Fibroblast of pulmonary artery (primary cell): ENCODE measurements around the gene SLC35F1.

Experiments
- DNase-seq: peaks from one replicate; pipeline ENCODE4 v3.0.0-alpha.2; 2010; ENCODE audit warnings: low read depth
- H3K4me3 ChIP-seq: replicated peaks from 2 replicates; pipeline ENCODE4 v1.5.1; 2011; ENCODE audit warnings: low read depth, mild to moderate bottlenecking, control low read depth, low read length, moderate library complexity
- TF ChIP-seq, protein P1 (sequence below): IDR thresholded peaks from 2 replicates; pipeline ENCODE4 v1.5.1; 2011; ENCODE audit warnings: mild to moderate bottlenecking, control low read depth, low read length, inconsistent platforms; ENCODE audit errors: missing control alignments

Gene SLC35F1

DNA sequence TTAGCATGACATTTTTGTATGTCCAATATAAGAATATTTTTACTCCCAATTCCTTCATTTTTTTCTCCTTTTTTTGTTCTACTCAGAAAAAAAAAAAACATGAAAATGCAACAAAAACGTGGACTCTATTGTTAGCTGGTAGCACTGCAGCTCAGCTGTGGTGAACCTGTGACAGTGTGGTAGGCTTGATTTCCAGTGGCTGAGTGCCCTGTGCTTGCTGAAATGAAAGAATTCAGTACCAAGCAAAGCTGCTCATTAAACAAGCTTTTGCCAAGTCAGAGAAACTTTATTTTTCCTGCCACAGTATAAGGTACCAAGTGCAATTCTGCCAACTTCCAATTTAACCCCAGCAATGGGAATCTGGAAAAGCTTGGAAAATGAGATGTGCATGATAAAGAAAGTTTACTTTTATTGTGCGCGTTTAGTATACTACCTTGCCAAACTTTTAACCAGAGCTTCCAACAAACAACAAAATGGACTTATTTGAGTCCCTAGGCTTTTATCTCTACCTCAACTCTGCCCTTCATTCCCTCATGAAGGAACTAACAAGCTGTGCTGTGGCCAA lies 215.2 kb downstream of the SLC35F1 start:
- H3K4me3 ChIP-seq: no peak overlapping the region
- TF ChIP-seq, protein P1, sequence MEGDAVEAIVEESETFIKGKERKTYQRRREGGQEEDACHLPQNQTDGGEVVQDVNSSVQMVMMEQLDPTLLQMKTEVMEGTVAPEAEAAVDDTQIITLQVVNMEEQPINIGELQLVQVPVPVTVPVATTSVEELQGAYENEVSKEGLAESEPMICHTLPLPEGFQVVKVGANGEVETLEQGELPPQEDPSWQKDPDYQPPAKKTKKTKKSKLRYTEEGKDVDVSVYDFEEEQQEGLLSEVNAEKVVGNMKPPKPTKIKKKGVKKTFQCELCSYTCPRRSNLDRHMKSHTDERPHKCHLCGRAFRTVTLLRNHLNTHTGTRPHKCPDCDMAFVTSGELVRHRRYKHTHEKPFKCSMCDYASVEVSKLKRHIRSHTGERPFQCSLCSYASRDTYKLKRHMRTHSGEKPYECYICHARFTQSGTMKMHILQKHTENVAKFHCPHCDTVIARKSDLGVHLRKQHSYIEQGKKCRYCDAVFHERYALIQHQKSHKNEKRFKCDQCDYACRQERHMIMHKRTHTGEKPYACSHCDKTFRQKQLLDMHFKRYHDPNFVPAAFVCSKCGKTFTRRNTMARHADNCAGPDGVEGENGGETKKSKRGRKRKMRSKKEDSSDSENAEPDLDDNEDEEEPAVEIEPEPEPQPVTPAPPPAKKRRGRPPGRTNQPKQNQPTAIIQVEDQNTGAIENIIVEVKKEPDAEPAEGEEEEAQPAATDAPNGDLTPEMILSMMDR: no peak
- no peak for DNase-seq

DNA sequence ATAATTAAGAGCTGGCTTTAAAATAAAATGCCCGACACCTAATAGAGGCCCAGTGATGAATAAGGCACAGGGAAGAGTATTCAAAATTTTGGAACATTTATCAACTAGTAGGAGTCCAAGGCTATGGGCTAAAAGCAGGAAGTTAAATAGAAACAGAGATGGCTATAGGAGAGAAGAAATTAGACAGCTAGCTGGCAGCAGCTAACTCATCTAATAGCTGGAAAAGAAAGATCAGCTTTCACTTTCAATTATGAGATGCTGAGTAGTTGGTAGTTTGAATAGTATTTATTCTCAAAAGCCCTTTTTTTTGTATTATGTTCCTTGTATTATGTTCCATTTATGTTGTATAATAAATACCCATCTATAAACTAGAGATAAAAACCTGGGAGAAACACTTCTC lies 215.7 kb downstream of the SLC35F1 start:
- TF ChIP-seq, protein P1: no peak
- DNase-seq: no peak
- H3K4me3 ChIP-seq: no peak overlapping the region

DNA sequence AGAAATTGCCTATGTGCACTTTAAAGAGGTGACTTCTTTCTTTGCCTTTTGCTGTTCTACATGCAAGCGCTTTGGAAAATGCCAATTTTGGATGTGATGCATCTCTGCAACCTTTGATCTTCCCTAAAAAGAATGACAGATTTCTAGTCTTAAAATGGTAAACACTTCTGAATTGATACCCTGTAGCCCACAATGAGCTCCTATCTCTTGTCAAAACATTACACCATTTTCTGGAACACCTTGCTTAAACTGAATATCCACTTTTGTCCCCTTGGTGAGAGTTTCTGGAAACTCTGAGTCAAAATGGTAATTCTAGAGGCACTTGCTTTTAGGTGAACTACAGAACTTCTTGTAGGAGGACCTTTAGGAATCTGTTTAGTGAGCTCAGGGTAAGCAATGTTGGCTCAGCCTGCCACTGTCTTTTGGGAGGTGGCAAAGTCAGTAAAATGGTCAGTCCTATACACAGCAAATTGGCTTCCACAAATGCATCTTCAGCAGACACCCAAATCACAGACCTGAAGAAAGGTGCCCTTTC lies 216.5 kb downstream of the SLC35F1 start:
- DNase-seq: no peak
- no peak overlapping the region for H3K4me3 ChIP-seq
- TF ChIP-seq, protein P1: no peak

DNA sequence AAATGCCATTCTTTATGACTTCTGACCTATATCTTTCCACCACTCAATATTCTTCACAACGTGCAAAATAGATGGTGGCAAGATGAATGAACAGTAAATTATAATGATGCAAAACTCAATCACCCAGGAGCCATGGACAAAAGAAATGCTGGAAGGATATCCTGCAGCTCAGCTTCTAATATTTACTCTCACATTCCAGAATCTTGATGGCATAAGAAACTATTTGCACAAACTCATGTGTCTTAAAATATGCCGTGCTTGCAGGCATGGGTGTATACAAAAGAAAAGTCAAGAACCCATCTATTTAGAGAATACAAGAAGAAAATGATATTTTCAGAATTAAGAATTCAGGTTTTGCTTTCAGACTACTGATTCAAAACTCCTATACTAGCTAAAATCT lies 217.8 kb downstream of the SLC35F1 start:
- TF ChIP-seq, protein P1: no peak
- no peak for DNase-seq
- no peak overlapping the region for H3K4me3 ChIP-seq

DNA sequence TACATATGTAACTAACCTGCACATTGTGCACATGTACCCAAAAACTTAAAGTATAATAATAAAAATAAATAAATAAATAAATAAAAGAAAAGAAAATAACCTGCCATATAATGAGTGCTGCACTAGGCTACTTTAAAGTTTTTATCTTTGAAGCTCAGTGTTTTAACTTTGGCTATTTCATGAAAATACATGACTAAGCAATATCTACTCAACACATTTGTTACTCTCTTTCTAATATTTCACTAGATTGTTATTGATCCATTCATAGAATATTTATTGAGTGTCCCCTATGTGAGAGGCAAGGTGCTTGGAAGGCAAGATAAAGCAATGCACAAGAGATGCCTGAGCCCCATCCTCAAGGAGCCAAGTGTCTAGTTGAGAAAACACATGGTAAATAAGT lies 221.7 kb downstream of the SLC35F1 start:
- no peak for DNase-seq
- no peak overlapping the region for H3K4me3 ChIP-seq
- TF ChIP-seq, protein P1: no peak

DNA sequence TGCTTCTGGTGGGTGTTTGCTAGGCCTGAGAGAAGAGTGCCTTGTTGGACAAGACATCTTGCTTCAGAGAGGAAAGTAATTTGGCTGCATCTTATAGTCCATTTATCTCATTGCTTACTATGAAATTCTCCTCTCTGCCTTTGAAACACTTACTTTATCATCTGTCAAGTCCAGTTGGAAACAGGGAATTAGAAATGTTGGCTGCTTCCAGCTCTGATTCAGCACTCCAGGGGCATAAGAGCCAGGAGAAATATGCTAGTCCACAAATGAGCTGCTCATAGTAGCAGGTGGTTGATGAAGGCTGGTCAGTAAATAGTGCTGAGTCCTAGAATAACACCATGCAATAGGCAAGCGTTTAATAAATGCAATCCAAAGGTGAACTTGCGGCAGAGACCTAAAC lies 227.1 kb downstream of the SLC35F1 start:
- DNase-seq: no peak
- TF ChIP-seq, protein P1: no peak
- H3K4me3 ChIP-seq: no peak overlapping the region

DNA sequence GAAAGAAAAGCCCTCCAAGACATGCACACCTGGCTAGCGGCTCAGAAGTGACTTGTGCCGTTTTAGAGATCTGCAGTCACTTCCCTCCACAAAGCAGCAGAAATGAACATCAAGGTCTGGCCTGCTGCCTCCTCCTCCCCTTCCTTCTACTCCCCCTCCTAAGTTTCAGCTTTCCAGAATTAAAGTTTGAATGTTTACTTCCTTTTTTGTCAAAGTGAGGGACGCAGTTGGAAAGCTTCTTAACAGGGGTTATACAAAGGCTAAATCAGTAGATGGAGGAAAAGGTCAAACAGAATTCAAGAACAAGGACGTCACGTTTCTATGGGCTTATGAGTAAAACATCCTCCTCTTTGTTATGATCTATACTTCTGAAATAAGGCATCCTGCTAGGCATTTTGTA lies 227.7 kb downstream of the SLC35F1 start:
- DNase-seq: no peak
- H3K4me3 ChIP-seq: no peak overlapping the region
- TF ChIP-seq, protein P1: no peak
